Loucy (cell line): Measurements from ENCODE around the gene NOCT.

ENCODE experiments used
- H2AFZ ChIP-seq: fragments of 200-600 bp; sonication (generic); 2 replicates; pipeline ENCODE4 v1.6.0; 2016; ENCODE audit warnings: antibody characterized with exemption, mild to moderate bottlenecking, low read length, moderate library complexity
- H3F3A ChIP-seq: fragments of 200-600 bp; 2 replicates; pipeline ENCODE4 v1.6.0; 2016; ENCODE audit warnings: antibody characterized with exemption, low read depth, mild to moderate bottlenecking
- H3K27me3 ChIP-seq: fragments of 200-600 bp; sonication (generic); 2 replicates; pipeline ENCODE4 v1.6.1; 2014; ENCODE audit warnings: low read length, mild to moderate bottlenecking; ENCODE audit not compliant: insufficient read depth, poor library complexity, severe bottlenecking
- H3K36me3 ChIP-seq: fragments of 200-600 bp; sonication (generic); 2 replicates; pipeline ENCODE4 v1.6.1; 2016; ENCODE audit warnings: low read length; ENCODE audit not compliant: insufficient read depth
- H3K4me1 ChIP-seq: fragments of 200-600 bp; sonication (generic); 2 replicates; pipeline ENCODE4 v1.5.1; 2014; ENCODE audit warnings: low read length, mild to moderate bottlenecking; ENCODE audit not compliant: insufficient read depth, poor library complexity, severe bottlenecking
- H3K4me2 ChIP-seq: fragments of 200-600 bp; sonication (generic); 2 replicates; pipeline ENCODE4 v1.6.0; 2014; ENCODE audit warnings: antibody characterized with exemption, low read length, low read depth, mild to moderate bottlenecking; ENCODE audit not compliant: poor library complexity, severe bottlenecking
- H3K4me3 ChIP-seq: fragments of 200-600 bp; sonication (generic); 2 replicates; pipeline ENCODE4 v1.5.1; 2014; ENCODE audit warnings: low read length, mild to moderate bottlenecking, mixed read lengths; ENCODE audit not compliant: poor library complexity, severe bottlenecking
- H3K79me2 ChIP-seq: fragments of 200-600 bp; sonication (generic); 2 replicates; pipeline ENCODE4 v1.6.1; 2014; ENCODE audit warnings: low read length; ENCODE audit not compliant: insufficient read depth
- H3K9ac ChIP-seq: fragments of 200-600 bp; sonication (generic); 2 replicates; pipeline ENCODE4 v1.6.0; 2014; ENCODE audit warnings: mild to moderate bottlenecking, low read depth, low read length, moderate library complexity; ENCODE audit not compliant: poor library complexity, severe bottlenecking
- H3K9me2 ChIP-seq: fragments of 200-600 bp; sonication (generic); replicated peaks from 2 replicates; pipeline ENCODE4 v1.6.1; 2016; ENCODE audit warnings: low read depth, low read length, mixed read lengths
- H3K9me3 ChIP-seq: fragments of 200-600 bp; sonication (generic); 2 replicates; pipeline ENCODE4 v1.6.1; 2014; ENCODE audit warnings: mild to moderate bottlenecking, antibody characterized with exemption, low read length, low read depth; ENCODE audit not compliant: insufficient read depth
- H4K20me1 ChIP-seq: fragments of 200-600 bp; sonication (generic); 2 replicates; pipeline ENCODE4 v1.6.0; 2014; ENCODE audit warnings: antibody characterized with exemption, low read length, mild to moderate bottlenecking; ENCODE audit not compliant: insufficient read depth, poor library complexity, severe bottlenecking
- EZH2phosphoT487 ChIP-seq: fragments of 200-600 bp; IDR thresholded peaks from 2 replicates; pipeline ENCODE4 v1.6.1; 2018; ENCODE audit warnings: antibody characterized with exemption, mild to moderate bottlenecking, moderate library complexity, borderline replicate concordance
- TF ChIP-seq, protein P1 (sequence below): fragments of 200-600 bp; sonication (generic); conservative IDR thresholded peaks from 2 replicates; pipeline ENCODE4 v1.5.1; 2014; ENCODE audit warnings: mild to moderate bottlenecking, antibody characterized with exemption, low read length

NOCT gene

DNA sequence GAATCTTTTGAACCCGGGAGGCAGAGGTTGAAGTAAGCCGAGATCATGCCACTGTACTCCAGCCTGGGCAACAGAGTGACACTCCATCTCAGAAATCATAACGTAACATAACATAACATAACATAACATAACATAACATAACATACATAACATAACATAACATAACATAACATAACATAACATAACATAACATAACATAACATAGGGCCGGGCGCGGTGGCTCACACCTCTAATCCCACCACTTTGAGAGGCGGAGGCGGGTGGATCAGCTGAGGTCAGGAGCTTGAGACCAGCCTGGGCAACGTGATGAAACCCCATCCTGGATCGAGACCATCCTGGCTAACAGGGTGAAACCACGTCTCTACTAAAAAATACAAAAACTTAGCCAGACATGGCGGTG, 76.7 kb downstream of the NOCT start:
- no peaks in the 10 kb centered on the region for H3K4me1 ChIP-seq
- no peak overlapping the region for H2AFZ ChIP-seq
- H3K4me2 ChIP-seq, result no peak overlapping the region
- no peak overlapping the region for H3K9ac ChIP-seq
- no peaks in the 10 kb centered on the region for H3K27me3 ChIP-seq
- no peaks in the 10 kb centered on the region for H3K9me3 ChIP-seq
- no peak overlapping the region for H3K4me3 ChIP-seq
- H3F3A ChIP-seq, result no peaks in the 10 kb centered on the region
- H4K20me1 ChIP-seq, result no peaks in the 10 kb centered on the region
- H3K9me2 ChIP-seq, result no peaks in the 10 kb centered on the region
- H3K79me2 ChIP-seq, result no peaks in the 10 kb centered on the region
- TF ChIP-seq, protein P1, sequence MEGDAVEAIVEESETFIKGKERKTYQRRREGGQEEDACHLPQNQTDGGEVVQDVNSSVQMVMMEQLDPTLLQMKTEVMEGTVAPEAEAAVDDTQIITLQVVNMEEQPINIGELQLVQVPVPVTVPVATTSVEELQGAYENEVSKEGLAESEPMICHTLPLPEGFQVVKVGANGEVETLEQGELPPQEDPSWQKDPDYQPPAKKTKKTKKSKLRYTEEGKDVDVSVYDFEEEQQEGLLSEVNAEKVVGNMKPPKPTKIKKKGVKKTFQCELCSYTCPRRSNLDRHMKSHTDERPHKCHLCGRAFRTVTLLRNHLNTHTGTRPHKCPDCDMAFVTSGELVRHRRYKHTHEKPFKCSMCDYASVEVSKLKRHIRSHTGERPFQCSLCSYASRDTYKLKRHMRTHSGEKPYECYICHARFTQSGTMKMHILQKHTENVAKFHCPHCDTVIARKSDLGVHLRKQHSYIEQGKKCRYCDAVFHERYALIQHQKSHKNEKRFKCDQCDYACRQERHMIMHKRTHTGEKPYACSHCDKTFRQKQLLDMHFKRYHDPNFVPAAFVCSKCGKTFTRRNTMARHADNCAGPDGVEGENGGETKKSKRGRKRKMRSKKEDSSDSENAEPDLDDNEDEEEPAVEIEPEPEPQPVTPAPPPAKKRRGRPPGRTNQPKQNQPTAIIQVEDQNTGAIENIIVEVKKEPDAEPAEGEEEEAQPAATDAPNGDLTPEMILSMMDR, result no peak
- TF ChIP-seq EZH2phosphoT487, result no peak
- no peaks in the 10 kb centered on the region for H3K36me3 ChIP-seq
